Measurements from ENCODE around the gene FDCSP. TPM values are rescaled to one million over a fixed set of nuclear protein-coding genes. Genes with fewer than 3 reads are reported as not detected.
"Not testable (repeated sequence)": the region's sequence is repeated elsewhere in the genome, so short reads cannot be mapped to it uniquely, and the experiment has no call there.

FDCSP gene
- not detected for polyA plus RNA-seq (ENCODE audit: insufficient read length)

GRCh38 chr4:70225824-70226223 lies at the start of gene FDCSP:
Gene FDCSP (plus strand): TSS chr4:70226124. CDS start chr4:70231195, 5,071 bp downstream.
- DNase-seq, result no peak

GRCh38 chr4:70177090-70177489 lies 48.8 kb upstream of the FDCSP start:
- DNase-seq, result no peak

- no peak for DNase-seq
These were observed 47.8 kb upstream of the FDCSP start for GRCh38 chr4:70178075-70178660.

DNA sequence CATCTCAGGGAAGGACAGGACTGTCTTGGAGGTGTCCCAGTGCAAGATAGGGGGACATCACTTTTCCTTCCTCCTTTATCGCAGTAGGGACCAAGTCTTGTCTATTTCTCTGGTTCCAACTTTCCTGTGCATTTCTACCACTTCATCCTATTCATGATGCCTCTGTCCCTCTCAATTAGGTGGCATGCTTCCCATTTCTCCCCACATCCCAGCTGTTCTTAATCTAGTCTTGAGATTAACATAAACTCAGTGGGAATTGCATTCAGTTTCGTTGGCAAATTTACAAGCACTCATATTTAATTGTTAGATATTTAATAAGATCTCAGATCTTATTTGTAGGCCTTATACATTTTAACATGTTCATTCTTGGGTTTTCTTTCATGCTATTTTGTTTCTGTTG lies 46.1 kb upstream of the FDCSP start:
- DNase-seq, result no peak

DNA sequence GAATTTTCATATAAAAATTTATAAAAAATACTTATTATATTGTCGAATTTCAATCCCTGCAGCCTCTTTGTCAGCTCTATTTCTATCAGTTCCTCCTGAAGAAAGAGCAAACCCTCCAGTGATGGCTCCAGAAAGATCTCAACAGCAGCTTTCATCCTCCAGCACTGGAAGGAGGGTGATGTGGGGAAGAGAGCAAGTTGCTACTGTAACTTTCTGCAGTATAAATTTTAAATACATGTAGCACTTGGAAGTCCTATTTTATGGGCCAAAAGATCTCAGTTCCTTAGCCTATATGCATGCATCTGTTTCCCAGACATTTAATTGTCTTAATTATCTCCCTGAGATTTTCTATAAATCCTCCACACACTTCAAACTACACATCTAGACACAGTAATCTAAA lies 44.1 kb upstream of the FDCSP start:
- no peak for DNase-seq

DNA sequence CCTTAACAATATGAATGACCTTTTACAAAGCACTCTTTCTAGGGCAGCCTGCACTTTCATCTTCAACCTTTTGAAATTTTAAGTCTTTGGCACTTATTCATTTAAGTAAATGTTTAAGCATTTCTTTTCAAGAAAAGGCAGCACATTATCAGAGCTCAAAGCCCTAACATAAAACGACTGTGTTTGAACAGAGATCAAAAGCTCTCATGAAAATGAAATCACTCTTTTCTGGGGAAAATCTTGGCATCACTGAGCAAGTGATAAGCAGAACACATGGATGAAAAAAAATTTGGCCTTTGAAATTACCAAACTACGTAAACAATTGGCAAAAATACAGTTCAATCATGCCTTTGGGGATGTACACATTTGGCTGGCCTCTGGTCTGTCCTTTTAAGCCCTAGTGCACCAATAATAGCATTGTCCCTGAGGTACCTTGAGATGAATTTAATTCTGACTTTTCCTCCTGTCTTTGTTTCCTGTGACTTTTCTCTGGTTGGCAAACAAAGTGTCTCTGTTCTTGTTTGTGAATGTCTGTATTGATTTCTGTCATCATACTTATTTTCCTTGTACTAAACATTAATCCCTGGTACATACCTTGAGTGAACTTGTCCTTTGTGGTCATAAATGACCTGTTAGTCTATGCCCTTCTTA lies 43.3 kb upstream of the FDCSP start:
- DNase-seq, result no peak

- peak; percentile 25 for DNase-seq
These were observed 42.6 kb upstream of the FDCSP start for GRCh38 chr4:70183168-70183939.

DNA sequence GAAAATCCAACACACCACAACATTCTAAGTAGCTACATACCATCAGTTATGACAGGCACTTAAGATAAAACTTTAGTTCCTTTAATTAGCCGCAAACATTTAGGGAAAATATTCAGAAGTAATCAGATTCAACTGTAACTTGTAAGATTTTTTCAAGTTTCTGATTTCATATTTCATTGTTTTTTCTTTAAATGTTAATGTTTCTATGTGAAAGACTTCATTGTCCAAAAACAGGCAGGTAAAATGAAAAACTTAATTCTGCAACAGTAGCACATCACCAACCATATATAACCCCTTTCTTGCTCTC lies 42.0 kb upstream of the FDCSP start:
- DNase-seq, result no peak

DNA sequence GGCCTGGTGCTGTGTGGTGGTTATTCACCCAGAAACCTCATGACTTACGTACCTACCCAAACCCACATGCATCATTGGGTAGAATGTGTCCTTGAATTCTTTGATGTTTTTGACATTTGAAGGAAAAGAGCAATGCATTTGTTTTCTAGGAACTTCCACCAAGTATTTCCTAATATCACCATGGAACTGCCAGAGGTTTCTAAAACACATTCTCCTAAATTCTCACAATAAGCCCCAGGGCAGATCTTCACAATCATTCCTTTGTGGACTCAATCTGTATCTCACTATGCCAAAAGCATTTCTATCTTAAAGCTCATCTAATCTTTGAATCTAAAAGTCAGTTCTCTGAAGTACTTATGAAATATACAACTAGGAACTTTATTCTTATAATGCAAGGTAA lies 38.7 kb upstream of the FDCSP start:
- no peak for DNase-seq

DNA sequence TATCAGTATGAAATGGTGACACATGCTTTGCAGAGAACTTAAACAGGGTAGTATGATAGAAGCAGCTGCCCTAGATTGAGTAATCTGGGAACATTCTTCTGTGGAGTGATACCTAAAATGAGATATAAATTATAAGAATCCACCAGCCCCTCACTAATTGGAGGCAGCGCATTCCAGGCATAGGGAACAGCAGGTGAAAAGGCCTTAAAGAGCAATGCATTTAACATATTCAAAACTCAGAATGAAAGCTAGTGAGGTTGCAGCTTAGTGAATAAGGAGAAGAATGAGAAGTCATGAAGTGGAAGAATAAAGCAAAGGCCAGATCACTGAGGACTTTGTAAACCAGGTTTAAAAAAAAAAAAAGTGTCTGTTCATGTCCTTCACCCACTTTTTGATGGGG lies 35.3 kb upstream of the FDCSP start:
- DNase-seq, result no peak

GRCh38 chr4:70191647-70192046 lies 34.3 kb upstream of the FDCSP start:
- no peak for DNase-seq

DNA sequence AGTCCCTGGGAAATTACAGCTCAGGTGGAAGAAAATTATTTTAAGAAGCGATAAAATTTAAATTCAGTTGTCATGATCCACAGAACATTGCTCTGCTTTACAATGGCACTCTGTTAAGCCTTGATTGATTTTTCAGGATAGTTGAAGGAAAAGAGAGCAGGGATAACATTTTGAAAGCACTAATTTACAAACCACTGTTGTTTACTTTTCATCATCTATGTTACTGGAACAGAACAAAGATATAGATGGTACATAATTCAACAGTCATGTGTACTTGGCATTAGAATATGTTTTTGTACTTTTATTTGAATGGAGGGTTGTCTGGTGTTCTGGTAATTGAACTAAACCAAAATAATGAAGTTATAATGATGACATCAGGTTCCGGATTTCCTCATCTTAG lies 33.0 kb upstream of the FDCSP start:
- DNase-seq, result no peak

- DNase-seq, result no peak
These were observed 30.5 kb upstream of the FDCSP start, which contains the start of gene ODAM for GRCh38 chr4:70195425-70195824. Gene ODAM (plus strand): TSS chr4:70195725. CDS start chr4:70196544, 819 bp downstream.

DNA sequence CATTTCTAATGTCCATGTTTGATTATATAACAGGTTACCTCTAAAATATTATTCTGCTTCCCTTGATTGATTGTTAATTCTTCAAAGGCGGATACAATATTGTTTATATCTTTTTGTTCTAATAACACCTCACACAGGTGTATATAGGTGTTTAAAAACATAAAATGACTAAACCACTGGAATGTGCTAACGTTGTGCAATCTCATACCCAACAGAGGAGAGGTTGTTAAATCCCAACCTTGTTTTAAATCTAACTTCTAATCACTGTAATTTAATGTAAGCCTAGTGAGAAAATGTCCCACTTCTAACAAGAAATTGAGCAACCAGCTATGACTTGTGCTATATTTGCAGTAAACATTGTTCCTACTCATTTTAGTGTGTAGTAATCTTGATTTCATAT lies 29.1 kb upstream of the FDCSP start:
- no peak for DNase-seq

- DNase-seq, result no peak
These were observed 28.1 kb upstream of the FDCSP start for GRCh38 chr4:70197842-70198241.

DNA sequence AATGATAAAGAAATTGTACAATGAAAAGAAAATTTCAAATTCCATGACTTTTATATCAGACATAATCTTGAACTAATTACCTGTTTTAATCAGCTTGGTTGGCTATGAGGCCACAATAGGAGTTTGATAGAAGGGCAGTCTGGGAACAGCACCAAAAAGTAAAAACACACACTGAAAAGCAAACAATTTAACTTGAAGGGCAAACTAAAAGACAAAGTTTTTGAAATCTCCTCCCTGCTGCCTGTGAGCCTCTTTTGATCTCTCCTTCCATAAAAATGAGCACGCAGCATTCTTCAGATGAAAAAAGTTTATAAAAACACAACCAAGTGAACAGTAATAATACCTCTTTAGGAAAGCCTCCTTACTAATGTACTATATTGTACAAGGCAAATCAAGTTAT lies 22.3 kb upstream of the FDCSP start:
- DNase-seq, result no peak

DNA sequence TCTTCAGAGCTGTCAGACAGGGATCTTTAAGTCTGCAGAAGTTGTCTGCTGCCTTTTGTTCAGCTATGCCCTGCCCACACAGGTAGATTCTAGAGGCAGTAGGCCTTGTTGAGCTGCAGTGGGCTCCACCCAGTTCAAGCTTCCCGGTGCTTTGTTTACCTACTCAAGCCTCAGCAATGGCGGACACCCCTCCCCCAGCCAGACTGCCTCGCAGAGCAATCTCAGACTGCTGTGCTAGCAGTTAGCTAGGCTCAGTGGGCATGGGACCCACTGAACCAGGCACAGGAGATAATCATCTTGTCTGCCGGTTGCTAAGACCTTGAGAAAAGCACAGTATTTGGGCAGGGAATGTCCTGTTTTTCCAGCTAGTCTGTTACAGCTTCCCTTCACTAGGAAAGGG lies 13.2 kb upstream of the FDCSP start:
- DNase-seq, result not testable (repeated sequence)

DNA sequence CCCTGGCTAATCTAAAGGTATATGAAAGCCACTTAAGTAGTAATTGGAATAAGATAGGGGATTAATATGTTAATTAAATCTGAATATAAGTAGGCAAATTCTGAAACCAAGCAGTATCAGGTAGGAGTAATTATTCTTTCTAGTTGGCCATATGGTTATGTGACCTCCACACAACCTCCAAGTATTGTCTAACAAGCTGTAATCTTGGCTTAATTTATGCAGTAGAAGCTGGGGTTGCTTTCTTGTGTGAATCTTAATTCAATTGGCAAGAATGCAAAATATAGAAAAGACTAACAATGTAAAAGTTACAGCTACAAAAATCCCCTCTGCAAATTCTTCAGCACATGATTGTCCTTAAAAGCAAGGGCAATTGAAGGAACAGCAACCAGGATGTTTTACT lies 9.8 kb upstream of the FDCSP start:
- not testable (repeated sequence) for DNase-seq

- not testable (repeated sequence) for DNase-seq
These were observed 9.4 kb upstream of the FDCSP start for GRCh38 chr4:70216550-70216949.

GRCh38 chr4:70221389-70221788 lies 4.5 kb upstream of the FDCSP start:
- DNase-seq, result not testable (repeated sequence)

DNA sequence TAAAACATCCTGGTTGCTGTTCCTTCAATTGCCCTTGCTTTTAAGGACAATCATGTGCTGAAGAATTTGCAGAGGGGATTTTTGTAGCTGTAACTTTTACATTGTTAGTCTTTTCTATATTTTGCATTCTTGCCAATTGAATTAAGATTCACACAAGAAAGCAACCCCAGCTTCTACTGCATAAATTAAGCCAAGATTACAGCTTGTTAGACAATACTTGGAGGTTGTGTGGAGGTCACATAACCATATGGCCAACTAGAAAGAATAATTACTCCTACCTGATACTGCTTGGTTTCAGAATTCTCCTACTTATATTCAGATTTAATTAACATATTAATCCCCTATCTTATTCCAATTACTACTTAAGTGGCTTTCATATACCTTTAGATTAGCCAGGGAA lies 4.1 kb upstream of the FDCSP start:
- not testable (repeated sequence) for DNase-seq

GRCh38 chr4:70236125-70236524 lies 10.2 kb downstream of the FDCSP start:
- DNase-seq, result no peak

DNA sequence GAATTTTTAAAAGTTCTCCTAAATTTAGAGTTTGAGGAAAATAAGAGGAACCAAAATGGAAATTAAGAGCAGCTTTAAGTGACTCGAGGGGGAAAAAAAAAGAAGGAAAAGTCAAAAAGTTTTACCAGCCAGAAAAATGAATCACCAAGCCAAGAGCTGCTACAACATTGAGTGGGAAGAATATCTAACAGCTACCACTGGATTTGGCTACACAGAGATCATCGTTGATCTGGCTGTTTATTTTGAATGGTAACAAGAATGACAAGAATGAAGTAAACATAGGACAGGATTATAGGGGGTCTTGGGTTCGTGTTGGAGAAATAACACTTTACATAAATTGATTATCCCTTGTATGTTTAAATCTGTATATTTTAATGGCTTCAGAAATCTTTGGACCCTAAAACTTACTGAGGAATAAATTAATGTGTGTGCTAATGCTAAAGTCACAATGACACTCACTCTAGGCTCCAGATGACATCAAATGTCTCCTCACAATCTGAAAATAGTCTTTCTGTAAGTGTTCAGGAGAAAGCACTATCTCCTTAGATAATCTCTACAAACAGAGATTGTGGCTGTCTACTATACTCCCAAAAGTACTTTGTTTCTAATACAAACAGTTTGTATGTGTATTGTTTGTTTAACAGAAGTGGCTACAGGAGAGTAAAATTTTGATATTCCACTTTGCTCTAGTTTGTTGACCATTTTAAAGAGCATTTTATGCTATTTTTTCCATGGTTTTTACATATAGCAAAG lies 13.4 kb downstream of the FDCSP start:
- DNase-seq, result no peak
